ENCODE results near the gene IKZF1.
A peak's percentile ranks its signal among the peaks of the same experiment; 100 is the strongest.

The IKZF1 gene

DNA sequence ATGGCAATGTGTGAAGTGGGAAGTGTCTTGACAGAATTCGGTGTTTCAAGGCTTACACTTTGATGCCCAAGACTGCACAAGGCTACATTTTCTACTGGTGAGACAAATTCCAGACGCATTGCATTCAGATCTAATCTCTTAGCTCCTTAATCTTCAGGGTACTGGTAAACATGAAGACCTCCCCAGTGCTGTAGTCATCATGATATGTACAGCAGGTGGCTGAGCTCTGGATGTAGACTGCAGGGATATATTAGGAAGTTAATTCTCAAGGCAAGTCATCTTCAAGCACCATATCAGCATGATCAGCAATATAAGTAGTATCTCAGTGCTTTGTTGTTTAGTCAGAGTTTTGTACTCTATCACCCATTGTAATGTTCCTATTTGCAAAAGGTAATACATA is 61.8 kb downstream of the IKZF1 start:
- no peak for DNase-seq (ENCODE audit: low read depth, low spot score)
- H3K27ac ChIP-seq = no peak overlapping the region

DNA sequence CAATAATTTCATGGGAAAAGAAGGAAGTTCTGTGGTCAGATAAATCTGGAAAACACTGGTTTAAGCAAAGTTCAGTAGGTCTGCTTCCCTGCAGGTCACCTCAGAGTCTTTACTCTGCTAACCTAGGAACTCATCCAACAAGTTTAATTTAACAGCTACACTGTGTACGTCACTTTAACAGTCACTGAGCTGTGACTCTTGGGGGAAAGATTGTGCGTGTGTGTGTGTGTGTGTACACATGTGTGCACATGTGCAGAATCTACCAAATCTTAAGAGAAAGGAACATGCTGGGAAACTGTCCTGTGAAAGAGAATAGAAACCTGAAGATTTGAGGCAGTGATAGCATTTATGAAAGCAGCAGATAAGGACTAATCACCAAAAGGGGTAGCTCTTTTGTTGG is 62.6 kb downstream of the IKZF1 start:
- H3K27ac ChIP-seq = no peak overlapping the region
- DNase-seq (ENCODE audit: low read depth, low spot score) = no peak

DNA sequence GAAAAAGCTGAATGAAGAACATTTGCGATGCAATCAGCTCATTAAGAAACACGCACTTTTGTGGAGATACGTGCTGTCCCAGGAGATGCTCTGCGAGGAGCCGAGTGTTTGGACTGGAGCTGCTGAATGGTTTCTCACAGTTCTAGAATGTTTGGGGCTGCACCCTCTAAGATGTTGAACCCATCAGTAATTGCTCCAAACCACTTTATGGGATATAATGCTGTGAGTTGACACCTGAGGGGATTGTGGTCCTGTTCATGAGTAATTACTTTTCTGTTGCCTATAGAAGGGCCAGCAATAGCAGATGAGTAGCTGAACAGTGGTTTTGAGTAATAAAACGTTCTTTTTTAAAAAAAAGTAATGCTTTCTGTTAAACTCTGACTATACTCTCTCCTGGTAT is 63.1 kb downstream of the IKZF1 start:
- DNase-seq (ENCODE audit: low read depth, low spot score) = no peak
- no peak overlapping the region for H3K27ac ChIP-seq

DNA sequence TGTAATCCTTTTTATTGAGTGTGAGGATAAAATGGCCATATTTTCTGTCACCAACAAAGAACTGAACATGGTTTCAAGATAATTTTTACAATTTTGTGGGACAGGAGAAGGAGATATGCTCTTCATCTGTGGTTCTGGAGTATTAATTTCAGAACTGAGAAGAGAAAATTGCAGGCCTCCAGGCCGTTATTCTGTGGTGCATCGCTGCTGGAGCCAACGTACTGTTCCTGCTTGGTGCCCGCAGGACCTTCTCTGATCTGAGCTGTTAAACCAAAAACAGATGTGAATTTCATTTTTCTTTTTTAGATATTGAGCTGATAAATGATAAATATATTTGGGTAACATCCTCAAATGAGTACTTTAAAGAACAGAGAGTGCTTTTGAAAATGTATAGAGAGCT is 63.9 kb downstream of the IKZF1 start:
- no peak overlapping the region for H3K27ac ChIP-seq
- no peak for DNase-seq (ENCODE audit: low read depth, low spot score)

DNA sequence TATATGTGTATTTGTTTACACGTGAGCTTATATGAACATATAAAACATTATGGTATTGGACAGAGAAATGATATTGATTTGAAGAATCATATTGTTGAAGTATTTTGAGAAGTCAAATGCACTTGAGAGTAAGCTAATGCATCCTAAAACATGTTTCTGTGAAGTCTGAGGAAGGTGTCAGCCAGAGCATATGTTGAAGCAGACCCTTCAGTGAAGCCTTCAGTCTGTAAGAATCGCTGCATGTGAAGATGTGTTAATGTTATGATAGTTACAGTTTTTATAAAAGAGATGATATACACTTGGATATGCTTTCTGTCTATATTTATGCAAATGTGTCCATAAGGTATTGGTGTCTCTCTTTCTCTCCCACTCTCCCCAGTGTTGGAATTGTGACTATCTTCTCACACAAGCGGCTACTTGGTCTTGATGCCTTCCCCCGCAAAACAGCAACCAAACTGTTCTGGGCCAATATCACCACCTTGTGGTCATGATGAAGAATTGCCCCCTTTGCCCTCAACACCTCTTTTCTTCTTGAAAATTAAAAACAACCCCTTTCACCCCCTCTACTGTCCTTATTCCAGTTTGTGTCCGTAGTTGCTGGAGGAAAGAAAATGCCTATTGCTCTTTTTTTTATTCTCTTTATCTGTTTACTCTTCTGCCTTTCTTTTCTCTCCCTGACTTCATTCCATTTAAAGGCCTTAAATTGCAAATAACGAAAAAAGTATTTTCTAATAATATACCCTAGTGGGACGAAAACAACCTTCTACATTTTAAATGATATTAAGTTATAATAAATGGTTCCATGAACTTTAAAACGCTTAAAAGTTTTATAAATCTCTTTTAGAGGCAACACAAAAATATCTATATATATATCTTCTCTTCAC is 64.9 kb downstream of the IKZF1 start:
- DNase-seq (ENCODE audit: low read depth, low spot score) = no peak
- no peak overlapping the region for H3K27ac ChIP-seq

DNA sequence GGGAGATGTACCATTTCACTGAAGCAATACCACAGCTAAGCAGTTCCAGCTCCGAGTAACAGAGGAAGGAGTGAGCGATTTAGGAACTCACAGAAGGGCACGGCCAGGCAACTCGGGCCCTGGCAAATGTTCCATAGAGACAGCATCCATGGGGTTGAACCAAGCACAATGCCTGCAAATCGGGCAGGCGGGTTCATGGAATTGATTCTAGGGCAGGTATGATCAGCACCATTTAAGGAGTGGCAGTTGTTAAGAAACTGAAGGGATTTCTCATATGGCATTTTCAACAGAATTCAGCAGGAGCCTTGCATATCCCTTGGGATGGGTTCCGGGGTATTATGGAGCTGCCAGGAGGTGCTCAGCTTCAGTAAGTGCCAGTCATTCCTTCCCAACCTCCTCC is 66.4 kb downstream of the IKZF1 start:
- no peak overlapping the region for H3K27ac ChIP-seq
- DNase-seq (ENCODE audit: low read depth, low spot score) = no peak

DNA sequence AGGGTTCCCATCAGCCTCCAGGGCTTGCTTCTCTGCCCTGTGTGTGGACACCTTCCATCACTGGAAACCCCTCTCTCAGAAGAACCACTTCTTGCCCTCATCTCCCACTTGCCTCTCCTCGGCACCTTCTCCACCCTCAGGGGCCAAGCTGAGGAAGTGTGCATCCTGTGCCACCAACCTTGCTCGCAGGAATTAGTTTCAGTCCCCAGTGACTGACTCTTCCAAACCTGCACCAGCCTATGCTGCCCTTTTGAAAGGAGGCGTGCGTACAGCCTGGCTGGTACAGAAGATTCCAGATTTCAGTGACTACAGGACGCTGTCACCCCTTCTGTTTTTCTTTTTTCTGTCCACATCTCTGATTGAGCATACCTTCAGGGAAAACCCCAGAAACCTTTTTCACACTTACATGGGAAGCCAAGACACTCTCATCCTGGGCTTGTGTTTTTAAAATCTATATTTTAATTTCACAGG is 67.1 kb downstream of the IKZF1 start:
- H3K27ac ChIP-seq = no peak overlapping the region
- DNase-seq (ENCODE audit: low read depth, low spot score) = no peak

DNA sequence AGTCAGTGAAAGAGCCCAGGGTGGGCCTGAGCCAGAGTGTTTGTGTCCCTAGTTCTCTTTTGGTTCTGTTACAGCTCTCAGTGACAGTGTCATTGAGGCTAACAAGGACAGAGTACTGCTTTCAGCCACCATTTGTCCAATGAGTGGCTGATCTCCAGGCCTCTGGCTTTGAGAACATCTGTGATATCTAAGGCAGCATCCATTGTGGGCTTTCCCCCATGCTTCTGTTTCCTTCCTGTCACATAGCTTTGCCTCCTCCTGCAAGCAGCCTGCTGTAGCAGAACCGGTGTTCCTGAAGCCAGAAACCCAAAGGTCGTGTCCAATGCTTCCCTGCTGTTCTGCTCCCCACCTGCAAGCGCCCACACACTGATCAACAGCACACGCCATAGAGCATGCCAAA is 68.4 kb downstream of the IKZF1 start:
- no peak for DNase-seq (ENCODE audit: low read depth, low spot score)
- H3K27ac ChIP-seq = no peak overlapping the region

DNA sequence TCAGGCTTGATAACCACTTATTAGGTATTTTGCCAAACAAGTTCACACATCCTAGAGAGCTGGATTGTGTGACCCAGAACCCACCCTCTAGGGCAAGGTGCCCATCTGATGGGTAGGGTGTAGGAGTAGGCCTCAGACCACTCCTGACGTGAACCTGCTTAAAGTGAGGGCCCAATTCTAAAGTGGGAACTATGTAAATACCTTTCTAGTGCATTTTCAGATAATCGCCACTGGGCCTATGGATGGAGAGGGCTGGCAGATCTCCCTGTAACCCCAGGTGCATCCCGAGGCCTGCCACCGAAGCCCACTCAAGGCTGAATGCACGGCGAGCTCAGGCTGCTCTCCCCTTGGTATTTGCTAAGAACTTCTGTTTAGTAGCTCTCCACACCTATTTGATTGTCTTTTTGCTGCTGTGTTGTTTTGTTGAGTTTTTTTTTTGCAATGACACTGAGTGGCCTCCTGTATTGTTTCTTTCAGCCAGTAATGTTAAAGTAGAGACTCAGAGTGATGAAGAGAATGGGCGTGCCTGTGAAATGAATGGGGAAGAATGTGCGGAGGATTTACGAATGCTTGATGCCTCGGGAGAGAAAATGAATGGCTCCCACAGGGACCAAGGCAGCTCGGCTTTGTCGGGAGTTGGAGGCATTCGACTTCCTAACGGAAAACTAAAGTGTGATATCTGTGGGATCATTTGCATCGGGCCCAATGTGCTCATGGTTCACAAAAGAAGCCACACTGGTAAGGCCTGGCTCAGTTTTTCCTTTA is 71.7 kb downstream of the IKZF1 start:
- DNase-seq (ENCODE audit: low read depth, low spot score) = no peak
- no peak overlapping the region for H3K27ac ChIP-seq

DNA sequence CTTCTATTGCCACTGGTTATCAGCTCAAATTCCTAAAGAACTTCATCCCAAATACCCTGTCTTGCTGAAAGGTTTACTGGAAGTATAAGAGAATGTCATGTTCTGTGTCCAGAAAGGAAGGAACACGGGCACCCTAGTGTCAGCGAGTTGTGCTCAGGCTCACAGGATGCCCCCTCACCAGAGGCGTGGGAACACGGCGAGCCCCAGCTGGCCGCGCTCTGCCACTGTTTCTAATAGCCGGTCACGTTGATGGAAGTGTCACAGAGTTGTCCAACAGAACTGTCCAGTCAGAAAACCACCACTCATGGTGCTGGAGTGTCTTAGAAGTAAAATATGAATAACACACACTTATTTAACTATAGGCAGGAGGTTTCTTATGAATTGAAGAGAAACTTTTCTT is 72.8 kb downstream of the IKZF1 start:
- H3K27ac ChIP-seq = no peak overlapping the region
- DNase-seq (ENCODE audit: low read depth, low spot score) = no peak

DNA sequence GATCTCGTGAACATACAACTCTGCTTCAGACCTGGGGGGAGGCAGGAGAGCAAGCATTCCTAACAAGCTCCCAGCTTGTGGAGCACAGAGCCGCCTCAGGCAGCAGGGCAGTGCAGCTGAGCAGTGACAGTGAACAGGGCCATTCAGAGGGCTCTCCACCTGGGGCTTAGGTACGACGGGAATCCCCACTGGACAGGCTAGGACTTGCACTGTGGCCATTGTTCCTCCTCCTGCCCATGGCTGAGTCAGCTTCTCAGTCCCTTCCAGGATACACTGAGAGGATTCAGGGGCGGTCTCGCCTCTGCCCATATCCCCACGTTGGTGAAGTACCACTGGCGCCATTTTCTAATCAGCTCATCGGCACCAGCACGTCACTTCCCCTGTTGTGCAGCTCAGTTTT is 74.6 kb downstream of the IKZF1 start:
- no peak overlapping the region for H3K27ac ChIP-seq
- peak; percentile 85 for DNase-seq (ENCODE audit: low read depth, low spot score)

DNA sequence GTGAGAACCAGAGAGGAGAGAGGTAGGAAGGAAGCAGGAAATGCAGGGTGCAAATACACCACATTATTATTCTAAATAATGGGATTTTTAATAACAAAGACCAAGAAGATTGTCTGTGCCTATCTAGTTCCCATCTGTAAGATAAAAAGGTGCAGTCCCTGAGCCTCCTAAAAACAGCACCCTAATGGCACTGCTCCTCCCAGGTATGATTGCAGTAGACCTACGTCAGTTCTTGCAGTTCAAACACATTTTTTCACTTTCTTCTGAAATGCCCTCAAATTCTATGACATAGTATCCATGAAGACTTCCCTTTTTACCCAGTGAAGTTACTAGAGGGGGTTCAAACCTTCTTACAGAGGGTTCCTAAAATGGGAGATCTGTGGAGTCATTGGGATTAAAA is 75.0 kb downstream of the IKZF1 start:
- no peak for DNase-seq (ENCODE audit: low read depth, low spot score)
- no peak overlapping the region for H3K27ac ChIP-seq

DNA sequence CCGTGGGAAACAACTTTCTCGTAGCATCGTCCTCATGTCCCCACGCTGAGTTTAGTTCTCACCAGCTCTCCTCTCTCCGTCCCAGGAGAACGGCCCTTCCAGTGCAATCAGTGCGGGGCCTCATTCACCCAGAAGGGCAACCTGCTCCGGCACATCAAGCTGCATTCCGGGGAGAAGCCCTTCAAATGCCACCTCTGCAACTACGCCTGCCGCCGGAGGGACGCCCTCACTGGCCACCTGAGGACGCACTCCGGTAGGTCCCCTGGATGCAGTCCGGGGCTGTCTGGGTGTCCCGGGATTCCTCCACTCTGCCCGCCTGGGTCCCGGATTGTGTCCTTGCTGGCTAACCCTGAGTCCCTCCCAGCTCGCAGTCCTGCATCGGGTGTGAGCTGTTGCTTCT is 77.9 kb downstream of the IKZF1 start:
- no peak overlapping the region for H3K27ac ChIP-seq
- no peak for DNase-seq (ENCODE audit: low read depth, low spot score)

DNA sequence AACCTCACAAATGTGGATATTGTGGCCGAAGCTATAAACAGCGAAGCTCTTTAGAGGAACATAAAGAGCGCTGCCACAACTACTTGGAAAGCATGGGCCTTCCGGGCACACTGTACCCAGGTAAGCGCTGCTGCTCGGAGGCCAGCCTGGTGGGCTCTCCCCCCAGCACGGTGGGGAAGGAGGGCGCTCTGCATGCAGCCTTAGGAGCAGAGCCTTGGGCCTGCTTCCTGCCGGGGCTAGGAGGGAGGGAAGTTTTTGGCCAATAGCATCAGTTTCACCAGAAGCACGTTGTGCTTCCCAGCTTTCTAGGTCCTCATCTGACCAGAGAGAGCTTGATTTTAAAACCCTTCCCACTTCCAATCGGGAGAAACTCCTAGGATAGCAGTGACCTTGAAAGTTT is 82.8 kb downstream of the IKZF1 start:
- no peak overlapping the region for H3K27ac ChIP-seq
- DNase-seq (ENCODE audit: low read depth, low spot score) = no peak

DNA sequence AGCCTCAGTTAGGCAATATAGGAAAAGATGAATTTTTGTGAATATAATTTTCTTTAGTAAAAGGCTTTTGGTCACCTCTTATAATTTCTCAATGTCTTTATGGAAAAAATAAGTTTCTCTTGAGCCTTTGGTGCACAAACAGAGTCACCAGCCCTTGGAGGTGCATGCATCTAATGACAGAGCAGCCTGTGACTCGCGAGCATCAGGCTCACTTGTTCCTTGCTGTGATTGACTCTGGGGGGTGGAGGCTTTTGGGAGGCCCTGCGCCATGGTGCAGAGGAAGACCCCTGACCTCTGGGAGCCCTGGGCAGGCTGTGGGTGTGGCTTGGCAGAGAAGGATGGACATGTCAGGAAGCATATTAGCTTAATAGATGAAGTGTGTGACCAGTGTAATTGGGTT is 85.4 kb downstream of the IKZF1 start:
- DNase-seq (ENCODE audit: low read depth, low spot score) = no peak

DNA sequence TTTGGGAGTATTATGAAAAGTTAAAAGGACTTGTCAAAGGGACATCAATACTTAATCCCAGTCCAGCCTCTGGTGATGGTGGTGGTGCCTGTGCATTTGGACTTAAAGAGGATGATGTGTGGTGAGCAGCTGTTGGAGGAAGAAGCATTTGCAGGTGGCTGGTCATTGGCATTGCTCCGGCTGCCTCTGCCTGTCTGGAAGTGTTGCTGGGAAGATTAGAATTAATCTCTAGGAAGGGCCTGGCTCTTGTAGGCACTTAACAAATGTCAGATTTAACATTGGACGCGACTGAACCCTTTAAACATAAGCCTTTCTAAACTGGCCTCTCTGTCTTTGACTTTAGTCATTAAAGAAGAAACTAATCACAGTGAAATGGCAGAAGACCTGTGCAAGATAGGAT is 86.9 kb downstream of the IKZF1 start:
- no peak for DNase-seq (ENCODE audit: low read depth, low spot score)
- H3K27ac ChIP-seq = no peak overlapping the region

More for the DNA sequence above, 85.4 kb downstream of the IKZF1 start:
- no peak overlapping the region for H3K27ac ChIP-seq

DNA sequence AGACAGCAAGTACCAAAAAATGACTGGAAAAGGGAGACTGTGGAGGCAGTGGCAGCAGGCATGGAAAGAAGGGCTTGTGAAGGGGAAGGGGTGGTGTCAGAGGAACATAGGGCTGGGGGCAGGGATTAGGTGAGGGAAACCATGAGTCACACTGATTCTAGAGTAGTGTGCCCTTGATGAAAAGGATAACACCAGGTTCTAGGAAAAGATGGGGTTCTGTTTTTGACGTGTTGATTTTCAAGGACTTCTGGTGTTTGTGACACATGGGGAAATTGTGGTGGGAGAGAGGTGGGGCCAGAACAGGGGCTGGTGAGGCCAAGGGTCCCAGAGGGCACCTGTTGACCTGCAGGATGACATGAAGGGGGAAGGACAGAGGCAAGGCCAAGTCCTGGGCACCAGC is 88.6 kb downstream of the IKZF1 start:
- DNase-seq (ENCODE audit: low read depth, low spot score) = no peak

DNA sequence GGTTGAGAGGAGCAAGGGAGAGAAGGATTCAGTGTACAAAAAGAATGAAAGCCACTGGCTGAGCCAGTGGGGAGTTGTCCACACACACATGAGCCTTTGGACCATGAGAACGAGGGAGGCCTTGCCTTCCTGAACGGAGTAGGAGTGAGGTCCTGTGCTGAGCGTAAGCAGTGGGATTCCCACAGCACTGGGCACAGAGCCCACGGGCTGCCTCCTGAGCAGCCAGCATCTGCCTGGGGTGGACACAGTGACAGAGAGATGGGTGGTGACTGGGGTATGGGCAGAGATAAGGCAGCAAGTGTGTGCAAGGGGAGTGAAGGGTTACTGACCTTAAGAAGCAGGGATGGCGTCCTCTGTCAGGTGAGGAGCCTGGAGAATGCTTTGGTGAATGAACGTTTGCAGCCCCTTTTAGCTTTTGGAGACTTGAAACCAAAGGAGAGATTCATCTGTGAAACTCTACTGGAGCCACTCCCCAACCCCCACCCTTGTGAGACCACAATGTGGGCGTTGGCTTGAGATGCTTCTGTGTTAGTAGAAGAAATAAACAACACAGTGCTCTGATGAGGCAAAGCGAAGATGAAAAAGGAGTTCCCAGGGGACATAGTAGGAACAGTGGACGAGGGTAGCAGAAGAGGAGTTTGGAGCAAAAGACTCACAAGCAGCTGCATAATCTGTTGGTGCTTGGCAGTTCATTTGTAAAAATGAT is 89.2 kb downstream of the IKZF1 start:
- DNase-seq (ENCODE audit: low read depth, low spot score) = no peak
- no peak overlapping the region for H3K27ac ChIP-seq

More for the DNA sequence above, 88.6 kb downstream of the IKZF1 start:
- H3K27ac ChIP-seq = no peak overlapping the region

DNA sequence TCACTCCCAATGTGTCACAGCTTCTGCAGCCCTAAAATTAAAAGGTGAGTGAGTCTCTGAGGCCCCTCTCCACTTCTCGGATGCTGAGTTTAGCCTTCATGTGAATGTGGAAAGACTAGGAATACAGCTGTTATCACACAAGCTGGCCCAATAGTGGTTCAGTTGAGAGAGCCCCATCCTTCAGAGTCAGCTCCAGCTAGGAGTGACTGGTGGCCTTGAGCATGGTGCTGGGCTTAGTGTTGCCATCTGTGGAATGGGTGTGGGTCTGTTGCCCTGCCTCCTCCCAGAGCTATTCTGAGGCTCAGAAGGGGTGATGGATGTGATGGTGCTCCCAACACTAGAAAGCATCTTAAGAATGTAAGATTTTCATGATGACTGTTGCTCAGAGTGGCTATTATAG is 89.8 kb downstream of the IKZF1 start:
- no peak overlapping the region for H3K27ac ChIP-seq
- DNase-seq (ENCODE audit: low read depth, low spot score) = no peak

DNA sequence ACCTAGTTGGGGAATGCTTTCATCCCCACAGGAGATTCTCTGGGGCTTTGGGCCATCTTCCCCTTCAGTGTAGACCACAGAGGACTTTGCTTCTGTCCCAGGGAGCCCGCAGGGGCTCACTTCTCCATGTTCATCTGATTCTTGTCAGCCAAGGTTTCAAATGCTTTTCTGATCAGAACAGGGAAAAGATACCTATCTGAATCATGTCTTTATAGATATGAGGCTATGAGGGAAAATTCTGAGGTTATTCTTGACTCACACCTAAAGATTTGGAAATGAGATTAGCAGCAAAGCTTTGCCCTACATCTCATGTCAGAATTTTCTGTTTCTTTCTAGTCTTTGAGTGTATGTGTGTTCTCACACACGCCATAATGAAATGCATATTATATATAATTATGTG is 92.3 kb downstream of the IKZF1 start:
- H3K27ac ChIP-seq = no peak overlapping the region
- no peak for DNase-seq (ENCODE audit: low read depth, low spot score)
